ENCODE measurements around the gene LRBA.

Gene LRBA

GRCh38 chr4:150828159-150828558 is 186.9 kb downstream of the LRBA start:
- no peak overlapping the region for H3K4me3 ChIP-seq (ENCODE audit: low read length)
- DNase-seq (ENCODE audit: low read depth) = no peak

DNA sequence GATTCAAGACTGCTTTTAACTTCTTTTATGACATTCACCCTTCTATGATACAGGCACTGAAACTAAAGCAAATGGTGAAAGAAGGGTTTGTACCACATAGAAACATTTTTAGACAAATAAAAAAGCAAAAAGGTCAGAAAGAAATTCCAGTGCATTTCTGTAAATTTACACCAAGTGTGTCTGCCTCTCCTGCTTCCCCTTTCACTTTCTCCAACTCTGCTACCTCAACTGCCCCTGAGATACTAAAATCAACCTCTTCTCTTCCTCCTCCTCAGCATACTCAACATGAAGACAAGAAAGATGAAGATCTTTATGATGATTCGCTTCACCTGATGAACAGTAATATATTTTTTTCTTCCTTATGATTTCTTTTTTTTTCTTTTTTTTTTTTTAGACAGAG is 187.9 kb downstream of the LRBA start:
- H3K4me3 ChIP-seq (ENCODE audit: low read length) = no peak overlapping the region
- TF ChIP-seq CTCF (conservative IDR thresholded peaks at IDR 0.05; ENCODE audit: low read depth, low read length) = no peak
- no peak for DNase-seq (ENCODE audit: low read depth)

More at GRCh38 chr4:150828159-150828558, 186.9 kb downstream of the LRBA start:
- TF ChIP-seq CTCF (conservative IDR thresholded peaks at IDR 0.05; ENCODE audit: low read depth, low read length) = no peak

DNA sequence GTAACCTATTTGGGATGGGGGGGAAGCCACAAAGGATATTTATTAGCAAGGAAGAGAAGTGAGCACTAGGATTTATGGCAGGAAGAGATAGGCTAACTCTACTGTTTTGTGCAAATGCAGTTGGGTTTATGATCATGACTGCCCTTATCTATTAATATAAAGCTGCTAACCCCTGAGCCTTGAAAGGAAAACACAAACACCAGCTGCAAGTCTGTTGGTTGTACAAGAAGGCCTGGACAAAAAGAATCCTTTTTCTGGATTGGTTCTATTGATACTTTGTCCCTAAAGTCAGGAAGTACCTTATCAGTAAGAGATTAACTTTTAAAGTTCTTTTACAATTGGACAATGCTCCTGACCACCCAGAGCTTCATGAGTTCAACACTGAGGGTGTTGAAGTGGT is 188.8 kb downstream of the LRBA start:
- no peak for TF ChIP-seq CTCF (conservative IDR thresholded peaks at IDR 0.05; ENCODE audit: low read depth, low read length)
- no peak overlapping the region for H3K4me3 ChIP-seq (ENCODE audit: low read length)
- DNase-seq (ENCODE audit: low read depth) = no peak

DNA sequence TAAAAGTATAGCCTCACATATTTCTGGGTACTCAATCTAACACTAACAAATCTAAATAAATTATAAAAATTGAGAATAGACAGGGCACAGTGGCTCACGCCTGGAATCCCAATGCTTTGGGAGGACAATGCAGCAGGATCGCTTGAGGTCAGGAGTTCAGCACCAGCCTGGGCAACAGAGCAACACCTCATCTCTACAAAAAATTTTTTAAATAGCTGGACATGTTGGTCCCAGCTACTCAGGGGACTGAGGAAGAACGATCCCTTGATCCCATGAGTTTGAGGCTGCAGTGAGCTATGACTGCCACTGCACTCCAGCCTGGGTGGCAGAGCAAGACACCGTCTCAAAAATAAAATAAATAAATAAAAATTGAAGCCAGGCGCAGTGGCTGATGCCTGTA is 192.7 kb downstream of the LRBA start:
- H3K4me3 ChIP-seq (ENCODE audit: low read length) = no peak overlapping the region
- DNase-seq (ENCODE audit: low read depth) = no peak
- no peak for TF ChIP-seq CTCF (conservative IDR thresholded peaks at IDR 0.05; ENCODE audit: low read depth, low read length)

DNA sequence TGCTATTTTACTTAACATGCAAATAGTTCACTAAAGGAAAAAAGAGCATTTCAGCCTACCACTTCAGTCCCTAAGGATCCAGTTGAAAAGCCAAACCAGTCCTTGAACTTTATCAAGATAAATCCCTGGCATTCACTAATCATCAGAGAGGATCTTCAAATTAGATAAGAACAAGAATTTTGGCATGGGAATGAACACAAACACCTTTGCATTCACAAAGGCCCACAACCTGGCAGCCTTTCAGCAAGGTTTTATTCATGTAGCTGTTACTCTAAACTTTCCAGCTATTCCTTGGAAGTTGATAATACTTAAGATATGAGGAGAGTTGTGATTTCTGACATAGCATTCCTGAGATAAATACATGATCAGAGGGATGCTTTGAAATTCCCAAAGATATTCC is 193.4 kb downstream of the LRBA start:
- no peak for TF ChIP-seq CTCF (conservative IDR thresholded peaks at IDR 0.05; ENCODE audit: low read depth, low read length)
- H3K4me3 ChIP-seq (ENCODE audit: low read length) = no peak overlapping the region
- no peak for DNase-seq (ENCODE audit: low read depth)

DNA sequence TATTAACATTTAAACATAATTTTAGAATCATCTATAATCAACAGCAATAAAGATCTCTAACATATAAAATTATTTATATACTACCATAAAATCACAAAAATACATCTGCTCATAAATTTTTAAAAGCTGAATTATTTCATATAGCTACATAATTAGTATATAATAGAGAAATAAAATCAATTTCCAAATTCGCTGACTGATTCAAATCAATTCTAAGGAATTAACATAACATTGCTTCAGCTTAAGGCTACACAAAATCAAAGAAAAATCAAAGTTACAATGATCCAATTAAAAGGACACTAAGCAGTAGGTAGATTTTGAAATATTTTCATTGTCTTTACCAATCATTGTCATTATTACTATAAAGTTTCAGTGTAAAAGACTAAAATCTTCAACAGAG is 194.7 kb downstream of the LRBA start:
- no peak for TF ChIP-seq CTCF (conservative IDR thresholded peaks at IDR 0.05; ENCODE audit: low read depth, low read length)
- H3K4me3 ChIP-seq (ENCODE audit: low read length) = no peak overlapping the region
- no peak for DNase-seq (ENCODE audit: low read depth)

- H3K4me3 ChIP-seq (ENCODE audit: low read length) = no peak overlapping the region
- no peak for DNase-seq (ENCODE audit: low read depth)
Observed at GRCh38 chr4:150818661-150819060, 196.4 kb downstream of the LRBA start.

More at GRCh38 chr4:150818661-150819060, 196.4 kb downstream of the LRBA start:
- no peak for TF ChIP-seq CTCF (conservative IDR thresholded peaks at IDR 0.05; ENCODE audit: low read depth, low read length)
